Measurements from ENCODE around the gene SUMF1. TPM values are rescaled to one million over a fixed set of nuclear protein-coding genes. Genes with fewer than 3 reads are reported as not detected.
A peak's percentile ranks its signal among the peaks of the same experiment; 100 is the strongest.

Gene SUMF1
- total RNA-seq, 1 donor from 2014 or later: 8.6 TPM

DNA sequence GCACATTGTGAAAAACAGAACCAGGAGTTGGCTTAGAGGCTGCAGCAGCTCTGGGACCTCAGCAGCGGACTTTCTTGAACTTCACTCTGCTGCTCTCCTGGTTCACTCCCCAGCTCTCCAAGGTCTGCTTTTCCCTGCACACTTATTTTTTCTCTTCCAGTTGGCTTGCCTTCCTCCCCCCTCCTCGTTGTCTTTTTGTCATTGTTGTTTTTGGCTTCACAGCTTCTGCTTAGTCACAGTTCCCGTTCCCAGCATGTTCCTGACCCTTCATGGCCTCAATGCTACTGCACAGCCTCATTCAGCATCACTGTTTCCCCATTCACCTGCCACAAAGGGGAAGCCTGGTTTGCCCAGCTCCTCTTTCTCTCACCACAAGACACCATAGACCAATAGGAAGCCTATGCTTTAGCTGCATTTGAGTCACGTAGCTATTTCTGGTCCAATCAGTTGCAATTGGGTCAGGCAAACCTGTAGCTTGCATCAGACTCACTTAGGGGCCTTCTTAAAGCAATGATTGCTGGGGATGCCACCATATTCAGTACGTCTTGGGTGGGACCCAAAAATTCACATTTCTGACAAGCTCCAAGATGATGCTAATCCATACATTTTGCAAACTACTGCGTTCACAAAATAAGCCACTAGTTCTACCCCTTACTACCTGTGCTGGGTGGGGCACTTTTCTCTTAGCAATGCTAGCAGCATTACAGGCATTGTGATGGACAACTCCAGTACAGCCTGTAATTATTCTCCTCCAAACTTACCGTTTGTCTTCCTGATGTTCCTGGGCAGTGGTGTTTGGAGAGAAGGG, 7.8 kb upstream of the SUMF1 start:
- TF ChIP-seq, protein P1, sequence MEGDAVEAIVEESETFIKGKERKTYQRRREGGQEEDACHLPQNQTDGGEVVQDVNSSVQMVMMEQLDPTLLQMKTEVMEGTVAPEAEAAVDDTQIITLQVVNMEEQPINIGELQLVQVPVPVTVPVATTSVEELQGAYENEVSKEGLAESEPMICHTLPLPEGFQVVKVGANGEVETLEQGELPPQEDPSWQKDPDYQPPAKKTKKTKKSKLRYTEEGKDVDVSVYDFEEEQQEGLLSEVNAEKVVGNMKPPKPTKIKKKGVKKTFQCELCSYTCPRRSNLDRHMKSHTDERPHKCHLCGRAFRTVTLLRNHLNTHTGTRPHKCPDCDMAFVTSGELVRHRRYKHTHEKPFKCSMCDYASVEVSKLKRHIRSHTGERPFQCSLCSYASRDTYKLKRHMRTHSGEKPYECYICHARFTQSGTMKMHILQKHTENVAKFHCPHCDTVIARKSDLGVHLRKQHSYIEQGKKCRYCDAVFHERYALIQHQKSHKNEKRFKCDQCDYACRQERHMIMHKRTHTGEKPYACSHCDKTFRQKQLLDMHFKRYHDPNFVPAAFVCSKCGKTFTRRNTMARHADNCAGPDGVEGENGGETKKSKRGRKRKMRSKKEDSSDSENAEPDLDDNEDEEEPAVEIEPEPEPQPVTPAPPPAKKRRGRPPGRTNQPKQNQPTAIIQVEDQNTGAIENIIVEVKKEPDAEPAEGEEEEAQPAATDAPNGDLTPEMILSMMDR (IDR thresholded peaks at IDR 0.05; ENCODE audit: borderline replicate concordance): no peak
- Histone ChIP-seq H3K27ac (replicated peaks) (peak overlapping the region; percentile 63), H3K4me1 (peaks cover 16% of the 10 kb centered on the region), H3K4me3 (no peak overlapping the region), H3K9me3 (replicated peaks) (no peaks in the 10 kb centered on the region), H3K36me3 (no peaks in the 10 kb centered on the region), H3K27me3 (ENCODE audit: low read depth) (no peaks in the 10 kb centered on the region)
- peak; percentile 26 for DNase-seq
- intact Hi-C loops (cut with micrococcal nuclease): no loop called here

DNA sequence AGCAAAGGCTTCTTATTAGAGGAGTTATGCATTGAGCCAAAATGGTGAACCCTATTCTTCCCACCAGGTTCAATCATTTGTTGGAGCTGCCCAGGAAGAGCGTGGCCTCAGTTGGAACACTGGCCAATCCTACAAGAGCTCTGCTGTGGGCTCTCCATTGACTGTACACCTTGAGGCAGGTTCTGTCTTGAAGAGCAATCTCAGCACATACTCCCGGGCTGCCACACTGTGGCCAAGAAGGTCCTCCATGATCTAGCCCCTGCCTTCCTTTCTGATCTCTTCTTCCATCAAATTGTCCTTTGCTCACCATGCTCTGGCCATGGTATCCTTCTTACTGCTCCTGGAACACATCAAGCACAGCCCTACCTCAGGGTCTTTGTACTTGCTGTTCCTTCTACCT, 5.7 kb upstream of the SUMF1 start:
- intact Hi-C loops (cut with micrococcal nuclease): no loop called here
- TF ChIP-seq, protein P1 (IDR thresholded peaks at IDR 0.05; ENCODE audit: borderline replicate concordance): no peak
- peaks cover 16% of the 10 kb centered on the region for H3K4me1 ChIP-seq
- H3K27ac ChIP-seq (replicated peaks): no peak overlapping the region
- H3K9me3 ChIP-seq (replicated peaks): no peaks in the 10 kb centered on the region
- no peak for DNase-seq
- H3K27me3 ChIP-seq (ENCODE audit: low read depth): no peaks in the 10 kb centered on the region
- H3K36me3 ChIP-seq: no peaks in the 10 kb centered on the region
- H3K4me3 ChIP-seq: no peak overlapping the region

DNA sequence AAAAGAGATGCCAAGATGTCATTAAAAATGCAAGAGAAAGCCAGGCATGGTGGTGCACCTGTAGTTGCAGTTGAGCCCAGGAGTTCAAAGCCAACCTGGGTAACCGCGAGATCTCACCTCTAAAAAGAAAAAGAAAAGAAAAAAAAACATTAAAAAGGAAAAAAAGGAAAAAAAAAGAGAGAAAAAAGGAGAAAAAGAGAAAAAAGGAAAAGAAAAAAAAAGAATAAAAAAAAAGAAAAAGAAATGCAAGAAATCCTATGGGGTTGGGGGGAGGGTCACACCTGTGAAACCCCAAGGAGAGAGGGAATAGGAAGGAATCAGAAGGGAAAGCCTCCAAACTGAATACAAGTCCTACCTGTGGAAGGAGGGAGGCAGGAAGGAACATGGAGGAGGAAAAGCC, 5.2 kb upstream of the SUMF1 start:
- peaks cover 19% of the 10 kb centered on the region for H3K4me1 ChIP-seq

DNA sequence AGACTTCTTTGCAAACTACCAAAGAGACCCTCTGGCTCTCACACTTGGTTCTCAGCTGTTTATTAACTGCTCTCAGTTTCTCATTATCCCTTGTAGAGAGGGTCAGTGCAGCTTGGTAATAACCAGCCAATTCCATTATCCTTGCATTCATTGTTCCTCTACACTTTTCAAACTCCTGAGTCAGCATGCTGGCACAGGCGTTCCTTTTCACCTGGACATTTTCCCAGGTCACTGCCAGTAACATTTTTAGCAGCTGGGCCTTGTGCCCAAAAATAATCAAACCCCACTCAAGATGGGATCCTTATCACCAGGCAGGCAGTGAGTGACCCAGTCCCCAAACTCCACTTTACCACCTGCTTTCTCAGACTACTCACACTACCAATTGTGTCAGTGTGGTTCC, 4.8 kb upstream of the SUMF1 start:
- H3K27ac ChIP-seq (replicated peaks): no peak overlapping the region
- H3K9me3 ChIP-seq (replicated peaks): no peaks in the 10 kb centered on the region
- no peaks in the 10 kb centered on the region for H3K27me3 ChIP-seq (ENCODE audit: low read depth)
- no peak for DNase-seq
- H3K36me3 ChIP-seq: no peaks in the 10 kb centered on the region
- TF ChIP-seq, protein P1 (IDR thresholded peaks at IDR 0.05; ENCODE audit: borderline replicate concordance): no peak
- intact Hi-C loops (cut with micrococcal nuclease): no loop called here
- no peak overlapping the region for H3K4me3 ChIP-seq
- peaks cover 23% of the 10 kb centered on the region for H3K4me1 ChIP-seq

More for the DNA sequence above, 5.2 kb upstream of the SUMF1 start:
- Histone ChIP-seq H3K4me3 (no peak overlapping the region), H3K27me3 (ENCODE audit: low read depth) (no peaks in the 10 kb centered on the region), H3K36me3 (no peaks in the 10 kb centered on the region), H3K27ac (replicated peaks) (no peak overlapping the region), H3K9me3 (replicated peaks) (no peaks in the 10 kb centered on the region)
- intact Hi-C loops (cut with micrococcal nuclease): no loop called here
- TF ChIP-seq, protein P1 (IDR thresholded peaks at IDR 0.05; ENCODE audit: borderline replicate concordance): no peak
- DNase-seq: no peak

DNA sequence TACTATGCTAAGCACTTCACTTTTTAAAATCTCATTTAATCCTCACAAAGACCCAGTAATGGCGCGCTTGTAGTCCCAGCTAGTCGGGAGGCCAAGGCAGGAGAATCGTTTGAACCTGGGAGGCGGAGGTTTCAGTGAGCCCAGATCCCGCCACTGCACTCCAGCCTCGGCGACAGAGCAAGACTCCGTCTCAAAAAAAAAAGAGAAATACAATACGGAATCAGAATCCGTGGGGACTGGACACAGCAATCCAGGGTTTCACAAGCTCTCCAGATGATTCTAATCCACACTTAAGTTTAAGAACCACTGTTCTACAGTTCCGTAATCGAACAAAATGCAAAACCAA, 426 bp upstream of the SUMF1 start:
- peaks cover 21% of the 10 kb centered on the region for H3K4me1 ChIP-seq
- TF ChIP-seq, protein P1 (IDR thresholded peaks at IDR 0.05; ENCODE audit: borderline replicate concordance): no peak
- no peaks in the 10 kb centered on the region for H3K9me3 ChIP-seq (replicated peaks)
- peak overlapping the region; percentile 98 for H3K4me3 ChIP-seq
- intact Hi-C loops (cut with micrococcal nuclease): no loop called here
- DNase-seq: no peak
- peak overlapping the region; percentile 91 for H3K27ac ChIP-seq (replicated peaks)
- H3K27me3 ChIP-seq (ENCODE audit: low read depth): no peaks in the 10 kb centered on the region
- H3K36me3 ChIP-seq: no peaks in the 10 kb centered on the region

Data from left ventricle myocardium inferior (tissue), 1 donor.